ENCODE measurements around the gene RIMS1. TPM values are rescaled to one million over a fixed set of nuclear protein-coding genes. Genes with fewer than 3 reads are reported as not detected.

RIMS1 gene
- total and polyA plus RNA-seq, 2 donors, result 0.67 to 21.0 TPM

DNA sequence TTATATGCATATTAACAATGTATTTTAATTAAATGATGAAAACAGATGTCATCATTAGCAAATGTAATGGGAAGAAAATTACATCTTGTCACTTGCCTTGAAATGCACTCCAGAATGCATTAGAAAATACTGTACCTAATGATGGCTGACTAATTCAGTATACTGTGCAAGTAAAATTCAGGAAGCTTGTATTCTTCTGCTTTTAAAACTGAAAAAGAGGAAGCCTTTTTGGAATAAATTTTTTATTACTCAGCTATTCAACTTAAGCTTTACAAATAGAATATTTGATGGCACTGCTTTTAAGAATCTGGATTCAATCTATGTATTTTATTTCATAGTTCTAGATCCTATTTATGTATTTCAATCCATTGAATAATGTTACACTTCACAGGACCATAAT, 195.5 kb downstream of the RIMS1 start:
- Histone ChIP-seq H3K4me3 (ENCODE audit: low read depth, low read length) (no peak overlapping the region), H3K36me3 (ENCODE audit: insufficient read depth) (no peaks in the 10 kb centered on the region), H3K27ac (ENCODE audit: low read depth) (no peak overlapping the region), H3K4me1 (ENCODE audit: insufficient read depth) (no peaks in the 10 kb centered on the region)
- no peak for DNase-seq (ENCODE audit: extremely low spot score)

DNA sequence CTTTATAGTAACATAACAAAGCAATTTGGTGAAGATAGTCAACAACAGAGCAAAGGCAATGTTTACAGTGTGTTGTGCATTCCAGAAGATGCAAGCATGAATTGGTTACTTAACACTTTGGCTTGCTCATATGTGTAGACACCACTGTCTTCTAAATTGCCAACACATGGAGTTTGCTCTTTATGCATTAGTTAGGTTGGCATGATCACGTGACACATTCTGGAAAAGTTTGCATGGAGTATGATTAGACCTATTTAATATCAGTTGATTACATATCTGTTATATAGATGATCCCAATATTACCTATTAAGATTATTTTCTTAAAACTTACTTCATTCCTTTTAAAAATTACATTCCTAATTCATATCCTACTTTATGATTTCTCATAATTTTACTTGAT, 197.6 kb downstream of the RIMS1 start:
- Histone ChIP-seq H3K4me3 (ENCODE audit: low read depth, low read length) (no peak overlapping the region), H3K4me1 (ENCODE audit: insufficient read depth) (no peaks in the 10 kb centered on the region), H3K36me3 (ENCODE audit: insufficient read depth) (no peaks in the 10 kb centered on the region), H3K27ac (ENCODE audit: low read depth) (no peak overlapping the region)
- DNase-seq (ENCODE audit: extremely low spot score), result no peak
- WGBS, result 89% methylated on average over 1 of the region's 1 CpG

DNA sequence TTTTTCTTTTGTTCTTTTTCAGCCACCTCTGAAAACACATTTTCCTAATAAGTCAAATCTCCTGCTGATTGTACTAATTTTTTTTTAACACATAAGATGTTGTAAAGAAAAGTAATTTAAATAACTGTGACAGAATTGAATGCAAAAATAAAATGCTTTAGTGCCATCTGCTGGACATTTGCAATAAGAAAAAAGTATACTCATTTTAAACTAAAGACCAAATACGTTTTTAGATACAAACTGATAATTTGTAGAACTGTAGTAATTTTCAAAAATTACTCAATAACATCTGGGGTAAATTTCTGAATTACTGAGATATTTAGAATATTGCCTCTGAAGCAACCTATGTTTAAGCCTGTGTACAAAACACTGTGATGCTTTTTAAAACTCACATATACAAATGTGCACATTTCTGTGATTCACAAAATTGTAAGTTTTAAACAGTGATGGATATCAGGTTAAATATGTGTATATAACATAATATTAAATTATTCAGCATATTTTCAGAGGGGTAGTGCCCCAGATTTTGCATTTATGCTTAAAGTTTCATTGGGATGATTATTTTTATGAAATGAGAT, 198.7 kb downstream of the RIMS1 start:
- DNase-seq (ENCODE audit: extremely low spot score), result no peak
- WGBS, result 0% methylated on average over 1 of the region's 1 CpG
- no peak overlapping the region for H3K27ac ChIP-seq (ENCODE audit: low read depth)
- H3K36me3 ChIP-seq (ENCODE audit: insufficient read depth), result no peaks in the 10 kb centered on the region
- H3K4me3 ChIP-seq (ENCODE audit: low read depth, low read length), result no peak overlapping the region
- H3K4me1 ChIP-seq (ENCODE audit: insufficient read depth), result no peaks in the 10 kb centered on the region

DNA sequence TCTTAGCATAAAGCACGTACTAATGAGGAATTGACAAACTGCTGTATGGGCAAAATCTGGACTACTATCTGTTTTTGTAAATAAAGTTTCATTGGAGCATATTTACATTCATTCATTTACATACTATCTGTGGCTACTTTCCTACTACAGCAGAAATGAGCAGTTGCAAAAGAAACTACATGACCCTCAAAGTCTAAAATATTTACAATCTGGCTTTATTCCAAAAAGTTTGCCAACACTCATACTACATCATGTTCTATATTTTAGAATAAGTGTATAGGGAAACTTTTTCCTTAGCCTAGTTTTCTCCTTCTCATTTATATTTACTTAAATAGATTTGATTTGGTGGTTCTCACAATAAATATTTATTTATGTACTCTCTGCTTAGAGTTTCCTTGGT, 208.2 kb downstream of the RIMS1 start:
- H3K4me3 ChIP-seq (ENCODE audit: low read depth, low read length), result no peak overlapping the region
- no peaks in the 10 kb centered on the region for H3K36me3 ChIP-seq (ENCODE audit: insufficient read depth)
- no peaks in the 10 kb centered on the region for H3K4me1 ChIP-seq (ENCODE audit: insufficient read depth)
- WGBS, result 48% methylated on average over 1 of the region's 1 CpG
- DNase-seq (ENCODE audit: extremely low spot score), result no peak
- no peak overlapping the region for H3K27ac ChIP-seq (ENCODE audit: low read depth)

DNA sequence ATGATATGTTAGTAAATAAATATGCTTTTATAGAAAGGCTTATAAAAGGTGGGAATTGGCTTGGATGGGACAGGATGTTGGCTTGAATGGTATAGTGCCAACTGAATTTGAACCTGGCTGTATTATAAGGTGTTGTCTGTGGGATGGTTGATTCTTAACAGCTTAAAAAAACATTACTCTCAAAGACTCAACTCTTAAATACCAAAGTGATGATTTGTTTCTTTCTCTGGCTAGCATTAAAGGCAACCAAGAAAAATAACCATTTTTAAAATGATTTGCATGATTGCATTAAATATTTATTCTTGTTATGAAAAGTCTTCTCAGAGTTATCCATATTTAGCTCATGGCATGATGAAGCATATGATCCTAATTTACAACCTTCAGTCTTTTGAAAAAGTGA, 216.2 kb downstream of the RIMS1 start:
- Histone ChIP-seq H3K4me1 (ENCODE audit: insufficient read depth) (no peaks in the 10 kb centered on the region), H3K36me3 (ENCODE audit: insufficient read depth) (no peaks in the 10 kb centered on the region), H3K27ac (ENCODE audit: low read depth) (no peak overlapping the region), H3K4me3 (ENCODE audit: low read depth, low read length) (no peak overlapping the region)
- no peak for DNase-seq (ENCODE audit: extremely low spot score)

DNA sequence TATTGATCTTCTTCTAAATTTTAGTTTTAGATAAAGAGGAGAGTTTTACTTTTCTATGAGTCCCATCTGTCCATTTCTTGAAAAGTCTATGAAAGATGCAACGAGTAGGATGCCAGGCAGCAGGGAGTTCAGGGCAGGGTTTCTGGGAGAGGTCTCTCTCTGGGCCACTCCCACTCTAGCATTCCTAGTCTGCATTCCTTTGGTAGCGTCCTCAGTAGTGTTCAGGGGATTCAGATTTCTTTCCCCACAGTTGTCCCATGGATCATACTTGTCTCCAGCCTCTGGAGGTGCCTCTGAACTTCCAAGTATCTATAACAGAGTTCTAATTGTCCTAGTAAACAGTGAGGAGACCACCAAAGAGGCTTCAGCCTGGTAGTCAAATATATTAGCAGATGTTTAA, 225.3 kb downstream of the RIMS1 start:
- no peak overlapping the region for H3K27ac ChIP-seq (ENCODE audit: low read depth)
- no peak for DNase-seq (ENCODE audit: extremely low spot score)
- H3K4me1 ChIP-seq (ENCODE audit: insufficient read depth), result no peaks in the 10 kb centered on the region
- no peaks in the 10 kb centered on the region for H3K36me3 ChIP-seq (ENCODE audit: insufficient read depth)
- WGBS, result 40% methylated on average over 2 of the region's 2 CpGs
- no peak overlapping the region for H3K4me3 ChIP-seq (ENCODE audit: low read depth, low read length)

DNA sequence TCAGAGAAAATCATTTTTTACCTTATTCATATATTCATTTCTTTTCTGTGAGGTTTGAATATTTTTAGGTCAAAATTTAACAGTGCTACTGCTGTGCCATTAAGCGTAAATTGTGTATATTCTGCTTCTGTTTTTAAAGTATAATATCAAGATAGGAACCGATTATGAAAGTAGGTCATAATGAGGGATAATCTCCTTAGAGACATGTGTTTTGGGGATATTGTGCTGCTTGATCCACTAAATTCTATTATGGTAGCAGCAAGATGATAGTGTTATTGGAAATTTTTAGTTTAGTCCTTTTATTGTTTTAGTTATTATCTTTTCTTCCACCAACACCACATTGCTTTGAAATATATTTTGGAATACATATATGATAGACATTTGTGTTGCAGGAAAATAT, 244.0 kb downstream of the RIMS1 start:
- no peak for DNase-seq (ENCODE audit: extremely low spot score)
- H3K4me1 ChIP-seq (ENCODE audit: insufficient read depth), result no peaks in the 10 kb centered on the region
- no peaks in the 10 kb centered on the region for H3K36me3 ChIP-seq (ENCODE audit: insufficient read depth)
- no peak overlapping the region for H3K27ac ChIP-seq (ENCODE audit: low read depth)
- WGBS, result 79% methylated on average over 2 of the region's 2 CpGs
- no peak overlapping the region for H3K4me3 ChIP-seq (ENCODE audit: low read depth, low read length)

DNA sequence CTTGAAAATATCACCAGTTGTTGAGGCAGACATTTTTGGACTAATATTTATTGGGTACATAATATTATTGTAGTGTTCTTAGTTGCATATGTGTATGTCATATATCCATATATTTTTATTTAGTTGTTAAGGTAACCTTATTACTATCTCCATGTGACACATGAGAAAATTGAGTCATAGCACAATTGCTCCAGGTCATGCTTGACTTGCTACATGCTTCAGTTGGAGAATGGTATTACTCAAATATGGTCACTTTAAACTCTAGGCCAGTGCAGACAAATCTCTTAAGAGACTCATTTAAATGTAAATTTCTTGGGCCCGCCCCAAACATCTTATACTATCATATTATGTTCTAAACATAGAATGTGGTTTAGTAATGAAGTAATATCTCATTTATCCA, 246.1 kb downstream of the RIMS1 start:
- no peak overlapping the region for H3K27ac ChIP-seq (ENCODE audit: low read depth)
- no peaks in the 10 kb centered on the region for H3K4me1 ChIP-seq (ENCODE audit: insufficient read depth)
- no peak for DNase-seq (ENCODE audit: extremely low spot score)
- H3K36me3 ChIP-seq (ENCODE audit: insufficient read depth), result no peaks in the 10 kb centered on the region
- WGBS, result 90% methylated on average over 1 of the region's 1 CpG
- no peak overlapping the region for H3K4me3 ChIP-seq (ENCODE audit: low read depth, low read length)

DNA sequence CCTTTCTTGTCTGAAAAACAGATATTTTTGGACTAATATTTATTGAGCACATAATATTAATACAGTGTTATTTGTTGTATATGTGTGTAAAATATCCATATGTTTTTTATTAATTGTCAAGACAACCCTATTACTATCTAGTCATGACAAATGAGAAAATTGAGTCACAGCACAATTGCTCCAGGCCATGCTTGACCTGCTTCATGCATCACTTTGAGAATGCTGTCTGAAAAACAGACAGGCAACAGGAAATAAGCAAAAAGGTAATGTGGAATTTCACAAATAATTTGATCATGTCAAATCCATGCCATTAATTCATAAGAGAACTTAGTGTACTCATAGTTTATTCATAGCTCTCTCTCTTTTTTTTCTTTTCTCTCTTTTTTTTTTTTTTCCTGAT, 246.5 kb downstream of the RIMS1 start:
- H3K27ac ChIP-seq (ENCODE audit: low read depth), result no peak overlapping the region
- no peaks in the 10 kb centered on the region for H3K36me3 ChIP-seq (ENCODE audit: insufficient read depth)
- H3K4me1 ChIP-seq (ENCODE audit: insufficient read depth), result no peaks in the 10 kb centered on the region
- no peak for DNase-seq (ENCODE audit: extremely low spot score)
- H3K4me3 ChIP-seq (ENCODE audit: low read depth, low read length), result no peak overlapping the region

DNA sequence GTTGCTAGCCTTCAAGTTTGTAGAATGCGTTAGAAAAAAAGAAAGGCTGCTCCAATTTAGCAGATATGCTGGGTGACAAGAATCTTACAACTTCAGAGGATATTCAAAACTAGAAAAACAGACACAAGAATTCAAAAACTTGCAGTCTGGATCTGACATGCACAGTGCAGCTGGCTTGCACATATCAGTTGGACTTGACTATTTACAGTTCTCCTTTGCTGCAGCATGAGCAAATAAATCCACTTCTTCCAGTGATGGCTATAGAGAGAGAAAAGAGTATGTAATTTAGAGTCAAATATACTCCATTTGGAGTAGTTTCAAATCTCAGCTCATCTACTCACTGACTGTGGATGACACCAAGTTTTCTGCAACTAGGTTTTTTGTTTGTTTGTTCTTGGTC, 247.0 kb downstream of the RIMS1 start:
- no peak for DNase-seq (ENCODE audit: extremely low spot score)
- Histone ChIP-seq H3K4me3 (ENCODE audit: low read depth, low read length) (no peak overlapping the region), H3K27ac (ENCODE audit: low read depth) (no peak overlapping the region), H3K36me3 (ENCODE audit: insufficient read depth) (no peaks in the 10 kb centered on the region), H3K4me1 (ENCODE audit: insufficient read depth) (no peaks in the 10 kb centered on the region)
- WGBS, result 51% methylated on average over 1 of the region's 1 CpG

DNA sequence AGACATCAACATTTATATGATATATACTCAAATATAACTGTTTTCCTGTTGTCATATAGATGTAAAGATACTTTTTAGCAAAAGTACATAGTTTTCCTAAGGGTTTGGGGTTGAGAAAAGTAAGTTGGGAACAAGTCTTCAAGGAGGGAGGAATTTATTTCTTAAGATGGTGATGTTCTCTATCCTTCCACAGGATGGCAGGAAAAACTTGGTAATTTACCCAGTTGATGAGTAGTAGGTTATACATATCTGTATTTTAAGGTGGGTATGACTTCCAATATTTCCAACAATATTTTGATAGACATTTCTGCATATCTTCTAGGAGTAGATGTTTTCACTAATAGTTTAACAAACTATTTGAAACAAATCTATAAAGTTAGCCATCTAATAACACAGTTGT, 254.4 kb downstream of the RIMS1 start:
- H3K4me1 ChIP-seq (ENCODE audit: insufficient read depth), result no peaks in the 10 kb centered on the region
- no peak for DNase-seq (ENCODE audit: extremely low spot score)
- no peak overlapping the region for H3K27ac ChIP-seq (ENCODE audit: low read depth)
- H3K36me3 ChIP-seq (ENCODE audit: insufficient read depth), result no peaks in the 10 kb centered on the region
- H3K4me3 ChIP-seq (ENCODE audit: low read depth, low read length), result no peak overlapping the region

DNA sequence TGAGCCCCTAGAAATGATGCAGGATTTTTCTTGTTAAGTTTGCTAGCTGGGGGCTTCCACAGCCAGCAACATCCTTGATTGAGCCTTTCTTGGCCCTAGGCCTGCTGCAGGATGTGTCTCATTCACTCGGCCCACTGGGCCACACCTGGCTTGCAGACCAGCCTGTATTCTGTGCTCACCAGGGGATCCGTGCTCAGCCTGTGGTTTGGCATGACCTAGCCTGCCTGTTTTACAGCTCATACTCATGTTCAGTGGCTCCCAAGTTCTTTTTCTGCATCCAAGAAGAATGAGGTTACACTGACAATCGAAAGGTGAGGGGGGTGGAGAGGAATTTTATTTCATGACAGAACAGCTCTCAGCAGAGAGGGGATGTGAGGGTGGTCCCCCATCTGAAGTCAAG, 263.4 kb downstream of the RIMS1 start:
- Histone ChIP-seq H3K4me3 (ENCODE audit: low read depth, low read length) (no peak overlapping the region), H3K27ac (ENCODE audit: low read depth) (no peak overlapping the region), H3K36me3 (ENCODE audit: insufficient read depth) (no peaks in the 10 kb centered on the region), H3K4me1 (ENCODE audit: insufficient read depth) (no peaks in the 10 kb centered on the region)
- WGBS, result 79% methylated on average over 3 of the region's 3 CpGs
- no peak for DNase-seq (ENCODE audit: extremely low spot score)

DNA sequence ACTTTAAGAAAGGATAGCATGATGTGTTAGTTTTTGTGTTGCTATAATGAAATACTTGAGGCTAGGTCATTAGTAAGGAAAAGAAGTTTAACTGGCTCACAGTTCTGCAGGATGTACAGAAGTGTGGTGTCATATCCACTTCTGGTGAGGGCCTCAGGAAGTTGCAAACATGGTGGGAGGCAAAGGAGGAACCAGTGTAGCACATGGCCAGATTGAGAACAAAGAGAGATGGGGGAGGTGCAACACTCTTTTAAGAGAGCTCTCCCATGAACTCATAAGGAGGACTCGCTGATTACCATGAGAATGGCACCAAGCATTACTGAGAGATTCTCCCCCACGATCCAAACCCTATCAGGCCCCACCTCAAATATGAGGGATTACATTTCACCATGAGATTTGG, 265.4 kb downstream of the RIMS1 start:
- no peak overlapping the region for H3K27ac ChIP-seq (ENCODE audit: low read depth)
- H3K4me3 ChIP-seq (ENCODE audit: low read depth, low read length), result no peak overlapping the region
- H3K36me3 ChIP-seq (ENCODE audit: insufficient read depth), result no peaks in the 10 kb centered on the region
- no peak for DNase-seq (ENCODE audit: extremely low spot score)
- no peaks in the 10 kb centered on the region for H3K4me1 ChIP-seq (ENCODE audit: insufficient read depth)
- WGBS, result 60% methylated on average over 2 of the region's 2 CpGs

DNA sequence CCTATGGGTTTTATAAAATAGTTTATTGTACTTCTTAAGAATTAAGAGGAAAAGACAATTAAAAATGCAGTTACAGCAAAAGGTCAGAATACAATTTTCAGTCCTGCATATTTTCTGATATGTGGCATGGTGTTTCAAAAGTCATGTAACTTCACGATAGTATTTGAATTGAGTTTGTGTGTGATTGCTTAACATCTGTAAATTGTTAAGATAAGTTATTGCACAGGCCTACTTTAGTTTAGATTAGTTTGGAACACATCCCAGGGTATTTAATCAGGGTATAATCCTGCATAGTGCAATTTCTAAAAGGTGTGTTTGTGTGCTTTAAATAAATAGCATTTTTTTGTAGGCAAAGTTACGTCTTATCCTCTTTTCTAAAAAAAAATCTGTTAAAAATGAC, 289.6 kb downstream of the RIMS1 start:
- no peak overlapping the region for H3K27ac ChIP-seq (ENCODE audit: low read depth)
- no peaks in the 10 kb centered on the region for H3K36me3 ChIP-seq (ENCODE audit: insufficient read depth)
- H3K4me1 ChIP-seq (ENCODE audit: insufficient read depth), result no peaks in the 10 kb centered on the region
- DNase-seq (ENCODE audit: extremely low spot score), result no peak
- H3K4me3 ChIP-seq (ENCODE audit: low read depth, low read length), result no peak overlapping the region
- WGBS, result 34% methylated on average over 2 of the region's 2 CpGs

All from urinary bladder (tissue), 4 donors.